Fibroblast of upper back skin (primary cell): ENCODE measurements around the gene TRANK1.
"Not testable (repeated sequence)": the region's sequence is repeated elsewhere in the genome, so short reads cannot be mapped to it uniquely, and the experiment has no call there.

Experiments
- DNase-seq: peaks from one replicate; pipeline ENCODE4 v3.0.0-alpha.2; 2013

TRANK1 gene

GRCh38 chr3:36890261-36890660, 54.6 kb downstream of the TRANK1 start:
- DNase-seq = no peak

- no peak for DNase-seq
These were observed 63.1 kb downstream of the TRANK1 start for GRCh38 chr3:36881735-36882134.

- not testable (repeated sequence) for DNase-seq
These were observed 65.0 kb downstream of the TRANK1 start for GRCh38 chr3:36879842-36880241.

GRCh38 chr3:36877930-36878685, 66.7 kb downstream of the TRANK1 start:
- DNase-seq = no peak

- DNase-seq = no peak
These were observed 68.5 kb downstream of the TRANK1 start for GRCh38 chr3:36876181-36876936.

GRCh38 chr3:36875397-36875796, 69.5 kb downstream of the TRANK1 start:
- no peak for DNase-seq

GRCh38 chr3:36874424-36874823, 70.4 kb downstream of the TRANK1 start:
- no peak for DNase-seq

GRCh38 chr3:36871379-36872126, 73.3 kb downstream of the TRANK1 start:
- DNase-seq = no peak

- DNase-seq = peak; percentile 58
These were observed 76.0 kb downstream of the TRANK1 start for GRCh38 chr3:36868614-36869436.

GRCh38 chr3:36867810-36868209, 77.0 kb downstream of the TRANK1 start:
- no peak for DNase-seq

- DNase-seq = peak; percentile 6
These were observed 78.5 kb downstream of the TRANK1 start for GRCh38 chr3:36866368-36866767.

- DNase-seq = no peak
These were observed 80.4 kb downstream of the TRANK1 start for GRCh38 chr3:36864180-36865053.

- DNase-seq = no peak
These were observed 82.6 kb downstream of the TRANK1 start for GRCh38 chr3:36862076-36862755.

- DNase-seq = no peak
These were observed 85.4 kb downstream of the TRANK1 start for GRCh38 chr3:36859494-36859893.

- DNase-seq = no peak
These were observed 92.8 kb downstream of the TRANK1 start for GRCh38 chr3:36852071-36852470.

- no peak for DNase-seq
These were observed 94.1 kb downstream of the TRANK1 start for GRCh38 chr3:36850743-36851142.

- no peak for DNase-seq
These were observed 98.4 kb downstream of the TRANK1 start for GRCh38 chr3:36846406-36846805.

GRCh38 chr3:36843065-36844051, 101.5 kb downstream of the TRANK1 start:
- DNase-seq = no peak

- no peak for DNase-seq
These were observed 102.6 kb downstream of the TRANK1 start for GRCh38 chr3:36842275-36842674.

GRCh38 chr3:36840453-36840921, 104.4 kb downstream of the TRANK1 start:
- peak; percentile 15 for DNase-seq
